ENCODE measurements around the gene KCNC1. TPM values are rescaled to one million over a fixed set of nuclear protein-coding genes. Genes with fewer than 3 reads are reported as not detected.

Gene KCNC1
- total RNA-seq, 1 donor from 2014 or later: not detected

DNA sequence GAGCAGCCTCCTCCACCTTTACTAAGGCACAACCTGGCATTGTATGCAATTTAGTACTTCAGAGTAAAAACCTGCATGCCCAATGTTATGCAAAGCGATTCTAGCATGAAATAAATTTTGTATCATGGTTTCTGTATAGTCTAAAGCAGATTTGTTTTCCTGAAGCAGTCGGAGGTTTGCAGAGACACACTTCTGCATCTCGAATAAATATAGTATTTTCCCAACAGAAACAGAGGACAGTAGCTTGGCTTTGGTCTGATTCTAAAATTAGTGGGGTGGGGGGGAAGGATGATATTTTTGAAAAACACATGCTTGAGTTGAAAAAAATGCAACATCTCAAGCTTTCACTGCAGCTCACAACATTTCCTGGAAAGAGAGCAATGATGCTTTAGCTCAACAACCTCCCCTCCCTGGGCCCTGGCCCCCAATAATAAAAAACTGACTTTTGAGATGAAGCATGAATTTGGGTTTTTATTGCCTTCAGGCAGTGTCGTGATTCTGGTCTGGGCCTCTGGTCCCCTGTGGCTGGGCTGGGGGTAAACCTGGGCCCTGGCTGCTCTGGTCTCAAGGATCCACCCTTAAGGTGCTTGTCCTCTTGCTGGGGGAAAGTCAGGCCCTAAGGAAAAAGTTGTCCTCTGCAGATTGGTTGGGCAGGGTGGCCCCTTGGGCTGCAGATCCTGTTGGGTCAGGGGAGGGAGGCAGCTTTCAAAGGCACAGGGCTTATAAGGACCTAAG is 48.2 kb downstream of the KCNC1 start:
- Histone ChIP-seq H3K36me3 (ENCODE audit: control insufficient read depth, insufficient read depth, low read length) (no peaks in the 10 kb centered on the region), H3K27me3 (ENCODE audit: control insufficient read depth, insufficient read depth, low read length) (no peaks in the 10 kb centered on the region), H3K4me3 (ENCODE audit: low read depth, low read length) (no peak overlapping the region)
- TF ChIP-seq, protein P1, sequence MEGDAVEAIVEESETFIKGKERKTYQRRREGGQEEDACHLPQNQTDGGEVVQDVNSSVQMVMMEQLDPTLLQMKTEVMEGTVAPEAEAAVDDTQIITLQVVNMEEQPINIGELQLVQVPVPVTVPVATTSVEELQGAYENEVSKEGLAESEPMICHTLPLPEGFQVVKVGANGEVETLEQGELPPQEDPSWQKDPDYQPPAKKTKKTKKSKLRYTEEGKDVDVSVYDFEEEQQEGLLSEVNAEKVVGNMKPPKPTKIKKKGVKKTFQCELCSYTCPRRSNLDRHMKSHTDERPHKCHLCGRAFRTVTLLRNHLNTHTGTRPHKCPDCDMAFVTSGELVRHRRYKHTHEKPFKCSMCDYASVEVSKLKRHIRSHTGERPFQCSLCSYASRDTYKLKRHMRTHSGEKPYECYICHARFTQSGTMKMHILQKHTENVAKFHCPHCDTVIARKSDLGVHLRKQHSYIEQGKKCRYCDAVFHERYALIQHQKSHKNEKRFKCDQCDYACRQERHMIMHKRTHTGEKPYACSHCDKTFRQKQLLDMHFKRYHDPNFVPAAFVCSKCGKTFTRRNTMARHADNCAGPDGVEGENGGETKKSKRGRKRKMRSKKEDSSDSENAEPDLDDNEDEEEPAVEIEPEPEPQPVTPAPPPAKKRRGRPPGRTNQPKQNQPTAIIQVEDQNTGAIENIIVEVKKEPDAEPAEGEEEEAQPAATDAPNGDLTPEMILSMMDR (IDR thresholded peaks at IDR 0.05; ENCODE audit: insufficient read depth, low read length, poor library complexity, severe bottlenecking): no peak
- no peak for DNase-seq (ENCODE audit: low read depth)

DNA sequence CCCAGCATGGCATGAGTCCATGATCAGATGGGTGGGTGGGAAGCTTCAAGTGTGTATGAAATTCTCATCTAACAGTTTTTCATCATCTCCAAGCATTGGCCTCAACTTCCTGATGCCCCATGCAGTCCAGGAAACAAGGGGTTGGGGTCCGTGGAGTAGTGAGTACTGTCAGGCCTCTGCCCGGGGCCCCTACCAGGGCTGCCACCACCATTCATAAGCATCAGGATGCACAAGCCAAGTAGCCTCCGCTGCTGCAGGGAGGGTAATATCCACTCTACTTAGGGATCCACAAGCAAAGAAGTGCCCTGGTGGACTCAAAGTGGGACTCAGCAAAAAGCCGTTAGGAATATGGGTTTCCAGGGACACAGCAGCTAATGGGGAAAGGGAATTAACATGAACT is 49.3 kb downstream of the KCNC1 start:
- H3K27me3 ChIP-seq (ENCODE audit: control insufficient read depth, insufficient read depth, low read length): no peaks in the 10 kb centered on the region
- H3K36me3 ChIP-seq (ENCODE audit: control insufficient read depth, insufficient read depth, low read length): no peaks in the 10 kb centered on the region
- DNase-seq (ENCODE audit: low read depth): no peak
- TF ChIP-seq, protein P1 (IDR thresholded peaks at IDR 0.05; ENCODE audit: insufficient read depth, low read length, poor library complexity, severe bottlenecking): no peak
- H3K4me3 ChIP-seq (ENCODE audit: low read depth, low read length): no peak overlapping the region

DNA sequence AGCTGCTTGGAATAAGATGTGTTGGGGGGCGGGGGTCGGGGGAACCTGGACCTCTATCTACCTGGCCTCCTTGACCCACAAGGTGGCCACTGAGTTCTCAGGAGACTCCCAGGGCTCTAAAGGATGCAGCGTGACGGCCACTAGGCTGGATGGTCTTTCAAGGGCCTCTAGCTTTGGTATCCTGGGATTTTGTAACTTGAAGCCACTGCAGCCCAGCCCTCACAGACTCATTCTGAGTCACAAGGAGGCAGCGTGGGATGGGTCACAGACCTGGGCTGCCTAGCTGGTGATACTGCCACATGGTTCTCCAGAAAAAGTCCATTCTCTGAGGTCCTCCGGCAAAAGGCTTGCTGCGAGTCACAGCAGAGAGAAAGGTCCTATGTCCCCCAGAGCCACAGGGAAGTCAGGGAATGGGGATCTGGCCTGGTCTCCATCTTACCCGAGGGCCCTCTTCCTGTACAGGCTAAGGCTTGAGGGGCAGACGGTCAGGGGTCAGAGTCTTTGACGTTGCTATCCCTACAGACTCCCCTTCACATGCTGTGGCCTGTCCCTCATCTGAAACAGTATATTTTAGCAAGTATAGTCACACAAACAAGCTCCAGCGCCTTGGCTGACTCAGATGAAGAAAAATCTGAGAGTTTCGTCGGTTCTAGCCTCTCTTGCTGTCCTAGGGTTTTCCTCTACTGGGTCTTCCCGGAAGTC is 52.4 kb downstream of the KCNC1 start:
- TF ChIP-seq, protein P1 (IDR thresholded peaks at IDR 0.05; ENCODE audit: insufficient read depth, low read length, poor library complexity, severe bottlenecking): no peak
- H3K36me3 ChIP-seq (ENCODE audit: control insufficient read depth, insufficient read depth, low read length): no peaks in the 10 kb centered on the region

DNA sequence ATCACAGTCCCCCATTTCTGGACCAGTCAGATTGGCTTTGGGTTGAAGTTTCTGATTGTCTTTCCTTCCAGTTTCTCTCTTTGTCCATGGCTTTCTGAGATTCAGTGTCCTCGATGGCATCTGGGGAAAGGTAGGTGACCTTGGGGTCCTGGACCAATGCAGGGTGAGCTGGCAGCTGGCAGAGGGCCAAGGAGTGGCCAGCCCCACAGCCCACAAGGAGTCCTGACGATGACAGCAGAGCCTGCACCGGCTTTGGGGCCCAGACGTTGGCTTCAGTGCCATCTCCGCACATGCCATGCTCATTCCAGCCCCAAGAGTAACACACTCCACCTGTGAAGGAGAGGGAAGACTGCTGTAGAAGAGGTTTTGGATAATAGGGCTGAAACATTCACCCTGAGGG is 53.5 kb downstream of the KCNC1 start:
- TF ChIP-seq, protein P1 (IDR thresholded peaks at IDR 0.05; ENCODE audit: insufficient read depth, low read length, poor library complexity, severe bottlenecking): no peak

More for the DNA sequence above, 52.4 kb downstream of the KCNC1 start:
- Histone ChIP-seq H3K4me3 (ENCODE audit: low read depth, low read length) (no peak overlapping the region), H3K27me3 (ENCODE audit: control insufficient read depth, insufficient read depth, low read length) (no peaks in the 10 kb centered on the region)
- peak; percentile 25 for DNase-seq (ENCODE audit: low read depth)

DNA sequence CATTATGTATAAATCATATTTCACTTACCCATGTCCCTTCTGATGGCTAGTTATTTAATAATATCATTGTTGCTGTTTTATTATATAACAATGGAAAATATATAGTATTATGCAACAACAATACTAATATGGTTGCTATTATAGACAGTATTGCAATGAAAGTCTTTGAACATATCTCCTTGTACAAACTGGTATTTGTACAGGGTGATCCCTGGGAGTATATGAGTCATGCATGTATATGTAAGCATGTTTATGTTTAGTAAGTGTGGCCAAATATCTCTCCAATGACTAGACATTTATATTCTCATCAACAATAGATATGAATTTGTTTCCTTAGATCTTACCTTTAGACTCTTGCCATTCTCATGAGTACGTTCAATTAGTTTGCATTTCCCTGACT is 55.9 kb downstream of the KCNC1 start:
- no peaks in the 10 kb centered on the region for H3K27me3 ChIP-seq (ENCODE audit: control insufficient read depth, insufficient read depth, low read length)
- H3K4me3 ChIP-seq (ENCODE audit: low read depth, low read length): no peak overlapping the region
- DNase-seq (ENCODE audit: low read depth): no peak
- H3K36me3 ChIP-seq (ENCODE audit: control insufficient read depth, insufficient read depth, low read length): no peaks in the 10 kb centered on the region
- TF ChIP-seq, protein P1 (IDR thresholded peaks at IDR 0.05; ENCODE audit: insufficient read depth, low read length, poor library complexity, severe bottlenecking): no peak

More for the DNA sequence above, 53.5 kb downstream of the KCNC1 start:
- H3K4me3 ChIP-seq (ENCODE audit: low read depth, low read length): no peak overlapping the region
- no peaks in the 10 kb centered on the region for H3K27me3 ChIP-seq (ENCODE audit: control insufficient read depth, insufficient read depth, low read length)
- no peak for DNase-seq (ENCODE audit: low read depth)
- no peaks in the 10 kb centered on the region for H3K36me3 ChIP-seq (ENCODE audit: control insufficient read depth, insufficient read depth, low read length)

Data from kidney epithelial cell (primary cell).